ENCODE measurements around the gene DHRS11. TPM values are rescaled to one million over a fixed set of nuclear protein-coding genes. Genes with fewer than 3 reads are reported as not detected.

The DHRS11 gene
- total RNA-seq, 1 donor from 2014 or later: 14.8 TPM

GRCh38 chr17:36650096-36650775, 58.6 kb downstream of the DHRS11 start:
- TF ChIP-seq, protein P1, sequence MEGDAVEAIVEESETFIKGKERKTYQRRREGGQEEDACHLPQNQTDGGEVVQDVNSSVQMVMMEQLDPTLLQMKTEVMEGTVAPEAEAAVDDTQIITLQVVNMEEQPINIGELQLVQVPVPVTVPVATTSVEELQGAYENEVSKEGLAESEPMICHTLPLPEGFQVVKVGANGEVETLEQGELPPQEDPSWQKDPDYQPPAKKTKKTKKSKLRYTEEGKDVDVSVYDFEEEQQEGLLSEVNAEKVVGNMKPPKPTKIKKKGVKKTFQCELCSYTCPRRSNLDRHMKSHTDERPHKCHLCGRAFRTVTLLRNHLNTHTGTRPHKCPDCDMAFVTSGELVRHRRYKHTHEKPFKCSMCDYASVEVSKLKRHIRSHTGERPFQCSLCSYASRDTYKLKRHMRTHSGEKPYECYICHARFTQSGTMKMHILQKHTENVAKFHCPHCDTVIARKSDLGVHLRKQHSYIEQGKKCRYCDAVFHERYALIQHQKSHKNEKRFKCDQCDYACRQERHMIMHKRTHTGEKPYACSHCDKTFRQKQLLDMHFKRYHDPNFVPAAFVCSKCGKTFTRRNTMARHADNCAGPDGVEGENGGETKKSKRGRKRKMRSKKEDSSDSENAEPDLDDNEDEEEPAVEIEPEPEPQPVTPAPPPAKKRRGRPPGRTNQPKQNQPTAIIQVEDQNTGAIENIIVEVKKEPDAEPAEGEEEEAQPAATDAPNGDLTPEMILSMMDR (conservative IDR thresholded peaks at IDR 0.05; ENCODE audit: low read depth, low read length): no peak
- DNase-seq (ENCODE audit: low read depth): no peak
- H3K4me3 ChIP-seq (ENCODE audit: low read depth, low read length): no peak overlapping the region

Other genes starting within 250 kb of the DHRS11 start
- not detected in 2 replicates for gene TBC1D3H, start 203.4 kb upstream of the DHRS11 start, total RNA-seq
- 56.0 and 58.8 TPM in 2 replicates for gene ZNHIT3, start 105.2 kb upstream of the DHRS11 start, total RNA-seq
- 93.3 and 107 TPM in 2 replicates for gene MYO19, start 57.0 kb upstream of the DHRS11 start, total RNA-seq
- 6.9 and 12.0 TPM in 2 replicates for gene PIGW, start 56.9 kb upstream of the DHRS11 start, total RNA-seq
- gene GGNBP2, start 47.0 kb upstream of the DHRS11 start, total RNA-seq: 26.9 and 32.6 TPM in 2 replicates
- gene MRM1, start 9.7 kb downstream of the DHRS11 start, total RNA-seq: 9.1 and 13.7 TPM in 2 replicates

All from epithelial cell of proximal tubule (primary cell).